GM12878 (cell line): ENCODE results near the gene LRRC47. TPM values are rescaled to one million over a fixed set of nuclear protein-coding genes. Genes with fewer than 3 reads are reported as not detected.
A peak's percentile ranks its signal among the peaks of the same experiment; 100 is the strongest.

ENCODE experiments used
- ATAC-seq: fragments of 200-7000 bp; cut with Tn5 transposase; 3 replicates; pipeline ENCODE4 v1.9.1; 2020; ENCODE audit warnings: mild to moderate bottlenecking, moderate library complexity
- BruUV-seq: library from RNA; stranded (reverse); fragments of 400-500 nt; replicated peaks from 2 replicates; lab custom pipeline; 2021; lab: Mats Ljungman, UMichigan
- CTCF ChIA-PET: fragments of 300-600 bp; sonication (Branson Sonifier 250); formaldehyde crosslinking; extraction: SDS; loops from one replicate; lab custom pipeline; 2021; ENCODE audit warnings: inconsistent platforms; lab: Yijun Ruan, JAX
- POLR2A ChIA-PET: fragments of 350-600 bp; formaldehyde crosslinking; extraction: SDS; loops from one replicate; lab custom pipeline; 2021; ENCODE audit warnings: inconsistent platforms; lab: Charles Lee
- RAD21 ChIA-PET: fragments of 300-600 bp; sonication (Branson Sonifier 250); formaldehyde crosslinking; loops from one replicate; lab custom pipeline; 2023; ENCODE audit warnings: antibody characterized with exemption; ENCODE audit not compliant: unreplicated experiment; lab: Charles Lee
- SMC1A ChIA-PET: fragments of 300-600 bp; sonication (Branson Sonifier 250); formaldehyde crosslinking; loops from one replicate; lab custom pipeline; 2023; ENCODE audit not compliant: unreplicated experiment, uncharacterized antibody; lab: Charles Lee
- DNase-seq: peaks from one replicate; pipeline ENCODE4 v3.0.0-alpha.2; 2011; ENCODE audit warnings: low read depth, low spot score
- FAIRE-seq: peaks from 3 replicates; lab custom pipeline; 2011; peaks lifted over from hg19 to GRCh38; lab: Jason Lieb, UNC
- H2AFZ ChIP-seq: 2 replicates; pipeline ENCODE4 v1.6.0; 2011; ENCODE audit warnings: low read depth, low read length, control low read depth; ENCODE audit not compliant: control insufficient read depth
- H3K27ac ChIP-seq: 2 replicates; pipeline ENCODE4 v1.5.1; 2011; ENCODE audit warnings: control low read depth; ENCODE audit not compliant: control insufficient read depth, insufficient read depth
- H3K27me3 ChIP-seq, 2 experiments: replicated peaks in 1 of 2; 2 replicates each; pipeline versions ENCODE4 v1.6.0 to v1.6.1; 2011; ENCODE audit warnings: low read length in 1 of 2; ENCODE audit not compliant: control insufficient read depth in 2 of 2, insufficient read depth in 2 of 2
- H3K36me3 ChIP-seq, 2 experiments: 2 replicates each; pipeline ENCODE4 v1.5.1; 2011; ENCODE audit warnings: low read length in 1 of 2; ENCODE audit not compliant: control insufficient read depth in 2 of 2, insufficient read depth in 2 of 2
- H3K4me1 ChIP-seq: 2 replicates; pipeline ENCODE4 v1.6.1; 2011; ENCODE audit warnings: mild to moderate bottlenecking, low read length, moderate library complexity, mixed read lengths; ENCODE audit not compliant: control insufficient read depth, insufficient read depth
- H3K4me2 ChIP-seq: 2 replicates; pipeline ENCODE4 v1.6.0; 2011; ENCODE audit warnings: control low read depth; ENCODE audit not compliant: control insufficient read depth, insufficient read depth
- H3K4me3 ChIP-seq: fragments of 200-600 bp; sonication (generic); 2 replicates; pipeline ENCODE4 v1.5.1; 2016
- H3K79me2 ChIP-seq: 2 replicates; pipeline ENCODE4 v1.6.0; 2011; ENCODE audit warnings: low read length; ENCODE audit not compliant: control insufficient read depth, insufficient read depth
- H3K9ac ChIP-seq: 2 replicates; pipeline ENCODE4 v1.8.0; 2011; ENCODE audit warnings: low read length, control low read depth, mixed read lengths; ENCODE audit not compliant: control insufficient read depth, insufficient read depth
- H3K9me3 ChIP-seq: replicated peaks from 3 replicates; pipeline ENCODE4 v1.5.1; 2011; ENCODE audit warnings: mild to moderate bottlenecking, low read length; ENCODE audit not compliant: control insufficient read depth, insufficient read depth
- H4K20me1 ChIP-seq: 2 replicates; pipeline ENCODE4 v1.6.0; 2011; ENCODE audit not compliant: control insufficient read depth, insufficient read depth
- NR2C2 ChIP-seq: IDR thresholded peaks from 2 replicates; pipeline ENCODE4 v1.6.1; 2011; ENCODE audit warnings: borderline replicate concordance, low read depth; ENCODE audit not compliant: control insufficient read depth, insufficient read length
- POLR2A ChIP-seq: IDR thresholded peaks from 2 replicates; pipeline ENCODE4 v1.6.1; 2011; ENCODE audit warnings: low read depth, mild to moderate bottlenecking, low read length
- WGBS: methylation state at CpG from one replicate; pipeline ENCODE4 v1.1.6; 2016; ENCODE audit warnings: low lambda C conversion rate; ENCODE audit not compliant: insufficient replicate concordance, insufficient coverage; ENCODE audit errors: missing lambda C conversion rate; 5-methylcytosine and 5-hydroxymethylcytosine counted together
- in situ Hi-C: fragments of 300-500 bp; cut with MboI; formaldehyde crosslinking; loops from 9 replicates; pipeline ENCODE4 v1.14.3; 2018; ENCODE audit warnings: mixed read lengths
- intact Hi-C: fragments of 100-400 bp; cut with micrococcal nuclease; formaldehyde crosslinking; loops from one replicate; pipeline ENCODE4 v1.14.2; 2022; ENCODE audit not compliant: unreplicated experiment
- polyA plus RNA-seq, 11 experiments: library from polyadenylated mRNA; depleted of rRNA in 4 of 11; unstranded in 6 of 11; stranded (reverse) in 5 of 11; fragments of >200 nt; fragmentation: Nextera tagmentation in 4 of 11; fragmentation: Illumina TruSeq in 1 of 11; extraction: Ambion mirVana in 4 of 11; extraction: Trizol in 1 of 11; gene quantifications; 1 replicate in 1 of 11; 2 replicates in 10 of 11; pipeline versions ENCODE4 v1.2.1 to v1.2.3, GENCODE V29; 2011 to 2016; ENCODE audit warnings: inconsistent platforms in 2 of 11, missing spikeins in 2 of 11, low read depth in 1 of 11
- small RNA-seq: library from RNA; depleted of rRNA; stranded (forward); fragments of <200 nt; gene quantifications from one replicate; pipeline ENCODE3, GENCODE V24; 2014
- total RNA-seq, 4 experiments: library from RNA; depleted of rRNA in 3 of 4; stranded (reverse); fragments of >200 nt in 3 of 4; fragmentation: Illumina TruSeq in 1 of 4; extraction: Trizol in 1 of 4; gene quantifications; 2 replicates each; pipeline versions ENCODE4 v1.2.1 to v1.2.3, GENCODE V29; 2013 to 2021

LRRC47 gene
- total and polyA plus RNA-seq, 10 of the 15 experiments (the other 5 are each of a cell fraction or from before 2014, with no cell fraction given), result 2.5 to 34.6 (median 18.2) TPM

- no peak overlapping the region for H3K4me3 ChIP-seq
- no peak overlapping the region for H3K4me2 ChIP-seq
- H3K36me3 ChIP-seq, result peaks cover 0 to 34% of the 10 kb centered on the region in 2 experiments; a peak in 2 of 4 replicates
- no peak for DNase-seq
- ChIA-PET CTCF (no interaction called here), SMC1A (no interaction called here)
- TF ChIP-seq NR2C2 (no peak), POLR2A (peak; percentile 32; the same call in 1 of the 2 replicates)
- TF ChIP-seq, all 136 proteins: peak for 1
- in situ Hi-C loops, result no loop called here
- Histone ChIP-seq H2AFZ (no peak overlapping the region), H3K9ac (no peak overlapping the region), H3K27ac (no peak overlapping the region), H3K4me1 (no peaks in the 10 kb centered on the region), H3K9me3 (no peaks in the 10 kb centered on the region), H4K20me1 (no peaks in the 10 kb centered on the region), H3K27me3 (no peaks in the 10 kb centered on the region), H3K79me2 (no peaks in the 10 kb centered on the region)
- no TSS peak for BruUV-seq
- intact Hi-C loops, result no loop called here
- 59% methylated on average over 30 of the region's 32 CpGs for WGBS
- ATAC-seq (no peak), FAIRE-seq (no peak)
- POLR2A ChIA-PET, result no interaction called here
- RAD21 ChIA-PET, result no interaction called here
Observed at GRCh38 chr1:3729594-3730542, 66.4 kb downstream of the LRRC47 start.

Small RNA genes within 50 kb of the gene (small RNA-seq; reads per million reads assigned to genes)
- gene RF02197 (not detected), gene RN7SL574P (not detected)

Other genes starting within 250 kb of the LRRC47 start
Only the 7 nearest of the 9 such genes appear.
- 41.9 and 49.1 TPM in 2 replicates for gene WRAP73, start 146.4 kb downstream of the LRRC47 start, total RNA-seq (2014; rRNA removed)
- 22.8 and 23.8 TPM in 2 replicates for gene WRAP73, start 146.4 kb downstream of the LRRC47 start, total RNA-seq (2014; rRNA removed; fragmentation: Illumina TruSeq; extraction: Trizol)
- 37.8 and 44.4 TPM in 2 replicates for gene WRAP73, start 146.4 kb downstream of the LRRC47 start, total RNA-seq (2021)
- 28.7 and 49.1 TPM in 2 replicates for gene WRAP73, start 146.4 kb downstream of the LRRC47 start, polyA plus RNA-seq (2011; rRNA removed)
- 13.8 and 46.8 TPM in 2 replicates for gene WRAP73, start 146.4 kb downstream of the LRRC47 start, polyA plus RNA-seq (2014; fragmentation: Illumina TruSeq; extraction: Trizol)
- gene WRAP73, start 146.4 kb downstream of the LRRC47 start, polyA plus RNA-seq (2014; fragmentation: Nextera tagmentation; extraction: Ambion mirVana), result 1 to 10 TPM; 3.2 to 7.6 TPM
- 65.8 and 72.6 TPM in 2 replicates for gene WRAP73, start 146.4 kb downstream of the LRRC47 start, polyA plus RNA-seq (2014; rRNA removed)
- gene WRAP73, start 146.4 kb downstream of the LRRC47 start, polyA plus RNA-seq (2016; fragmentation: Nextera tagmentation; extraction: Ambion mirVana), result 10 to 100 TPM; 52.5 to 58.5 TPM
- 18.6 and 20.4 TPM in 2 replicates for gene TP73, start 144.0 kb downstream of the LRRC47 start, total RNA-seq (2014; rRNA removed)
- gene TP73, start 144.0 kb downstream of the LRRC47 start, total RNA-seq (2014; rRNA removed; fragmentation: Illumina TruSeq; extraction: Trizol), result 7.8 and 8.5 TPM in 2 replicates
- gene TP73, start 144.0 kb downstream of the LRRC47 start, total RNA-seq (2021), result 49.6 and 54.2 TPM in 2 replicates
- 3.3 and 6.5 TPM in 2 replicates for gene TP73, start 144.0 kb downstream of the LRRC47 start, polyA plus RNA-seq (2011; rRNA removed)
- 3.4 and 9.3 TPM in 2 replicates for gene TP73, start 144.0 kb downstream of the LRRC47 start, polyA plus RNA-seq (2014; fragmentation: Illumina TruSeq; extraction: Trizol)
- gene TP73, start 144.0 kb downstream of the LRRC47 start, polyA plus RNA-seq (2014; fragmentation: Nextera tagmentation; extraction: Ambion mirVana), result under 1 TPM; 0.08 to 0.22 TPM
- gene TP73, start 144.0 kb downstream of the LRRC47 start, polyA plus RNA-seq (2014; rRNA removed), result 20.4 and 28.7 TPM in 2 replicates
- 10 to 100 TPM; 24.8 to 29.4 TPM for gene TP73, start 144.0 kb downstream of the LRRC47 start, polyA plus RNA-seq (2016; fragmentation: Nextera tagmentation; extraction: Ambion mirVana)
- gene CCDC27, start 44.0 kb downstream of the LRRC47 start, total RNA-seq (2014; rRNA removed), result not detected in 2 replicates
- gene CCDC27, start 44.0 kb downstream of the LRRC47 start, total RNA-seq (2014; rRNA removed; fragmentation: Illumina TruSeq; extraction: Trizol), result not detected in 2 replicates
- not detected in 2 replicates for gene CCDC27, start 44.0 kb downstream of the LRRC47 start, total RNA-seq (2021)
- not detected in 2 replicates for gene CCDC27, start 44.0 kb downstream of the LRRC47 start, polyA plus RNA-seq (2011; rRNA removed)
- gene CCDC27, start 44.0 kb downstream of the LRRC47 start, polyA plus RNA-seq (2014; fragmentation: Illumina TruSeq; extraction: Trizol), result not detected in 2 replicates
- under 1 TPM in 1 of 2 experiments, not detected in 1; 0.05 TPM for gene CCDC27, start 44.0 kb downstream of the LRRC47 start, polyA plus RNA-seq (2014; fragmentation: Nextera tagmentation; extraction: Ambion mirVana)
- not detected in 2 replicates for gene CCDC27, start 44.0 kb downstream of the LRRC47 start, polyA plus RNA-seq (2014; rRNA removed)
- not detected for gene CCDC27, start 44.0 kb downstream of the LRRC47 start, polyA plus RNA-seq (2016; fragmentation: Nextera tagmentation; extraction: Ambion mirVana)
- gene SMIM1, start 23.7 kb downstream of the LRRC47 start, total RNA-seq (2014; rRNA removed), result 0.71 TPM in 1 of 2 replicates, not detected in the other
- not detected in 2 replicates for gene SMIM1, start 23.7 kb downstream of the LRRC47 start, total RNA-seq (2014; rRNA removed; fragmentation: Illumina TruSeq; extraction: Trizol)
- gene SMIM1, start 23.7 kb downstream of the LRRC47 start, total RNA-seq (2021), result 0.53 TPM in 1 of 2 replicates, not detected in the other
- gene SMIM1, start 23.7 kb downstream of the LRRC47 start, polyA plus RNA-seq (2011; rRNA removed), result 0.30 TPM in 1 of 2 replicates, not detected in the other
- not detected in 2 replicates for gene SMIM1, start 23.7 kb downstream of the LRRC47 start, polyA plus RNA-seq (2014; fragmentation: Illumina TruSeq; extraction: Trizol)
- not detected for gene SMIM1, start 23.7 kb downstream of the LRRC47 start, polyA plus RNA-seq (2014; fragmentation: Nextera tagmentation; extraction: Ambion mirVana)
- 0.37 and 1.1 TPM in 2 replicates for gene SMIM1, start 23.7 kb downstream of the LRRC47 start, polyA plus RNA-seq (2014; rRNA removed)
- not detected for gene SMIM1, start 23.7 kb downstream of the LRRC47 start, polyA plus RNA-seq (2016; fragmentation: Nextera tagmentation; extraction: Ambion mirVana)
- gene CEP104, start 60.7 kb upstream of the LRRC47 start, total RNA-seq (2014; rRNA removed), result 14.9 and 19.1 TPM in 2 replicates
- 8.6 and 10.5 TPM in 2 replicates for gene CEP104, start 60.7 kb upstream of the LRRC47 start, total RNA-seq (2014; rRNA removed; fragmentation: Illumina TruSeq; extraction: Trizol)
- 34.8 and 35.5 TPM in 2 replicates for gene CEP104, start 60.7 kb upstream of the LRRC47 start, total RNA-seq (2021)
- 28.8 and 35.7 TPM in 2 replicates for gene CEP104, start 60.7 kb upstream of the LRRC47 start, polyA plus RNA-seq (2011; rRNA removed)
- gene CEP104, start 60.7 kb upstream of the LRRC47 start, polyA plus RNA-seq (2014; fragmentation: Illumina TruSeq; extraction: Trizol), result 19.6 and 27.1 TPM in 2 replicates
- 10 to 100 TPM in 1 of 2 experiments, 1 to 10 TPM in 1; 7.2 to 11.3 TPM for gene CEP104, start 60.7 kb upstream of the LRRC47 start, polyA plus RNA-seq (2014; fragmentation: Nextera tagmentation; extraction: Ambion mirVana)
- gene CEP104, start 60.7 kb upstream of the LRRC47 start, polyA plus RNA-seq (2014; rRNA removed), result 15.8 and 23.5 TPM in 2 replicates
- gene CEP104, start 60.7 kb upstream of the LRRC47 start, polyA plus RNA-seq (2016; fragmentation: Nextera tagmentation; extraction: Ambion mirVana), result 10 to 100 TPM; 31.9 to 33.0 TPM
- 8.5 and 10.0 TPM in 2 replicates for gene DFFB, start 61.0 kb upstream of the LRRC47 start, total RNA-seq (2014; rRNA removed)
- gene DFFB, start 61.0 kb upstream of the LRRC47 start, total RNA-seq (2014; rRNA removed; fragmentation: Illumina TruSeq; extraction: Trizol), result 5.5 and 6.2 TPM in 2 replicates
- gene DFFB, start 61.0 kb upstream of the LRRC47 start, total RNA-seq (2021), result 7.7 and 8.3 TPM in 2 replicates
- 8.8 and 10.7 TPM in 2 replicates for gene DFFB, start 61.0 kb upstream of the LRRC47 start, polyA plus RNA-seq (2011; rRNA removed)
- 6.8 and 7.4 TPM in 2 replicates for gene DFFB, start 61.0 kb upstream of the LRRC47 start, polyA plus RNA-seq (2014; fragmentation: Illumina TruSeq; extraction: Trizol)
- 1 to 10 TPM; 2.7 to 3.7 TPM for gene DFFB, start 61.0 kb upstream of the LRRC47 start, polyA plus RNA-seq (2014; fragmentation: Nextera tagmentation; extraction: Ambion mirVana)
- 10.7 and 12.0 TPM in 2 replicates for gene DFFB, start 61.0 kb upstream of the LRRC47 start, polyA plus RNA-seq (2014; rRNA removed)
- gene DFFB, start 61.0 kb upstream of the LRRC47 start, polyA plus RNA-seq (2016; fragmentation: Nextera tagmentation; extraction: Ambion mirVana), result 1 to 10 TPM; 3.2 to 5.3 TPM
- gene C1orf174, start 103.8 kb upstream of the LRRC47 start, total RNA-seq (2014; rRNA removed), result 25.0 and 28.3 TPM in 2 replicates
- 19.9 and 21.3 TPM in 2 replicates for gene C1orf174, start 103.8 kb upstream of the LRRC47 start, total RNA-seq (2014; rRNA removed; fragmentation: Illumina TruSeq; extraction: Trizol)
- 16.9 and 18.6 TPM in 2 replicates for gene C1orf174, start 103.8 kb upstream of the LRRC47 start, total RNA-seq (2021)
- gene C1orf174, start 103.8 kb upstream of the LRRC47 start, polyA plus RNA-seq (2011; rRNA removed), result 34.3 and 35.3 TPM in 2 replicates
- 25.8 TPM in 2 replicates for gene C1orf174, start 103.8 kb upstream of the LRRC47 start, polyA plus RNA-seq (2014; fragmentation: Illumina TruSeq; extraction: Trizol)
- gene C1orf174, start 103.8 kb upstream of the LRRC47 start, polyA plus RNA-seq (2014; fragmentation: Nextera tagmentation; extraction: Ambion mirVana), result 10 to 100 TPM; 17.5 to 20.9 TPM
- gene C1orf174, start 103.8 kb upstream of the LRRC47 start, polyA plus RNA-seq (2014; rRNA removed), result 25.1 and 26.0 TPM in 2 replicates
- gene C1orf174, start 103.8 kb upstream of the LRRC47 start, polyA plus RNA-seq (2016; fragmentation: Nextera tagmentation; extraction: Ambion mirVana), result 10 to 100 TPM; 32.2 to 35.4 TPM